DOHH2 (cell line): ENCODE results near the gene HSD17B12.

Experiments
- EZH2phosphoT487 ChIP-seq: fragments of 200-600 bp; sonication (generic); IDR thresholded peaks from 2 replicates; pipeline ENCODE4 v1.6.1; 2017; ENCODE audit warnings: borderline replicate concordance, mild to moderate bottlenecking, antibody characterized with exemption, low read length, moderate library complexity, mixed read lengths
- TF ChIP-seq, protein P1 (sequence below): fragments of 200-600 bp; sonication (generic); IDR thresholded peaks from one replicate; pipeline ENCODE4 v1.5.1; 2014; ENCODE audit warnings: antibody characterized with exemption, mild to moderate bottlenecking, low read depth, low read length; ENCODE audit not compliant: poor library complexity, severe bottlenecking

GRCh38 chr11:43905813-43906241 lies 225.3 kb downstream of the HSD17B12 start:
- TF ChIP-seq, protein P1, sequence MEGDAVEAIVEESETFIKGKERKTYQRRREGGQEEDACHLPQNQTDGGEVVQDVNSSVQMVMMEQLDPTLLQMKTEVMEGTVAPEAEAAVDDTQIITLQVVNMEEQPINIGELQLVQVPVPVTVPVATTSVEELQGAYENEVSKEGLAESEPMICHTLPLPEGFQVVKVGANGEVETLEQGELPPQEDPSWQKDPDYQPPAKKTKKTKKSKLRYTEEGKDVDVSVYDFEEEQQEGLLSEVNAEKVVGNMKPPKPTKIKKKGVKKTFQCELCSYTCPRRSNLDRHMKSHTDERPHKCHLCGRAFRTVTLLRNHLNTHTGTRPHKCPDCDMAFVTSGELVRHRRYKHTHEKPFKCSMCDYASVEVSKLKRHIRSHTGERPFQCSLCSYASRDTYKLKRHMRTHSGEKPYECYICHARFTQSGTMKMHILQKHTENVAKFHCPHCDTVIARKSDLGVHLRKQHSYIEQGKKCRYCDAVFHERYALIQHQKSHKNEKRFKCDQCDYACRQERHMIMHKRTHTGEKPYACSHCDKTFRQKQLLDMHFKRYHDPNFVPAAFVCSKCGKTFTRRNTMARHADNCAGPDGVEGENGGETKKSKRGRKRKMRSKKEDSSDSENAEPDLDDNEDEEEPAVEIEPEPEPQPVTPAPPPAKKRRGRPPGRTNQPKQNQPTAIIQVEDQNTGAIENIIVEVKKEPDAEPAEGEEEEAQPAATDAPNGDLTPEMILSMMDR, result no peak
- TF ChIP-seq EZH2phosphoT487, result no peak
